Neutrophil (primary cell): Measurements from ENCODE around the gene CABYR.

Experiments used
- H3K27ac ChIP-seq: fragments of 200-600 bp; sonication (generic); 2 replicates; pipeline ENCODE4 v1.5.1; 2016; ENCODE audit warnings: mild to moderate bottlenecking, moderate library complexity
- H3K27me3 ChIP-seq: fragments of 200-600 bp; sonication (generic); 2 replicates; pipeline ENCODE4 v1.6.0; 2016; ENCODE audit warnings: mild to moderate bottlenecking
- H3K36me3 ChIP-seq: fragments of 200-600 bp; sonication (generic); 2 replicates; pipeline ENCODE4 v1.5.1; 2017
- H3K4me1 ChIP-seq, 2 experiments: fragments of 200-600 bp in 1 of 2; sonication (generic) in 1 of 2; 1 replicate in 1 of 2; 2 replicates in 1 of 2; pipeline versions ENCODE4 v1.5.1 to v1.6.1; 2013 to 2016; ENCODE audit warnings: low read depth in 1 of 2, low read length in 1 of 2, mild to moderate bottlenecking in 1 of 2, moderate library complexity in 1 of 2; ENCODE audit not compliant: control insufficient read depth in 1 of 2, insufficient read depth in 1 of 2
- H3K4me3 ChIP-seq, 2 experiments: fragments of 200-600 bp in 1 of 2; sonication (generic) in 1 of 2; 1 replicate in 1 of 2; 2 replicates in 1 of 2; pipeline ENCODE4 v1.5.1; 2013 to 2016; ENCODE audit warnings: low read depth in 1 of 2, low read length in 1 of 2, mild to moderate bottlenecking in 1 of 2, moderate library complexity in 1 of 2
- H3K9me3 ChIP-seq: fragments of 200-600 bp; sonication (generic); 2 replicates; pipeline ENCODE4 v1.5.1; 2016
- CTCF ChIP-seq: fragments of 200-600 bp; sonication (generic); IDR thresholded peaks from 2 replicates; pipeline ENCODE4 v1.5.1; 2016; ENCODE audit warnings: antibody characterized with exemption

Gene CABYR

GRCh38 chr18:24095976-24096375 is 42.9 kb upstream of the CABYR start:
- Histone ChIP-seq H3K9me3 (no peaks in the 10 kb centered on the region), H3K27ac (no peak overlapping the region), H3K36me3 (no peaks in the 10 kb centered on the region), H3K27me3 (no peaks in the 10 kb centered on the region), H3K4me3 (no peak overlapping the region), H3K4me1 (no peaks in the 10 kb centered on the region)
- TF ChIP-seq CTCF = no peak

- Histone ChIP-seq H3K36me3 (peaks cover 9% of the 10 kb centered on the region), H3K4me1 (peaks cover 10 to 11% of the 10 kb centered on the region in 2 experiments), H3K27ac (no peak overlapping the region), H3K9me3 (no peaks in the 10 kb centered on the region), H3K27me3 (no peaks in the 10 kb centered on the region), H3K4me3 (no peak overlapping the region)
- no peak for TF ChIP-seq CTCF
These were observed 35.4 kb upstream of the CABYR start for GRCh38 chr18:24103320-24104021.

GRCh38 chr18:24104486-24104885 is 34.4 kb upstream of the CABYR start:
- peaks cover 13% of the 10 kb centered on the region for H3K36me3 ChIP-seq
- H3K9me3 ChIP-seq = no peaks in the 10 kb centered on the region
- H3K4me3 ChIP-seq = no peak overlapping the region
- TF ChIP-seq CTCF = no peak
- no peaks in the 10 kb centered on the region for H3K27me3 ChIP-seq
- H3K4me1 ChIP-seq = peaks cover 10 to 11% of the 10 kb centered on the region in 2 experiments
- no peak overlapping the region for H3K27ac ChIP-seq

- Histone ChIP-seq H3K4me3 (no peak overlapping the region), H3K36me3 (peaks cover 23% of the 10 kb centered on the region), H3K27me3 (no peaks in the 10 kb centered on the region), H3K9me3 (no peaks in the 10 kb centered on the region), H3K27ac (no peak overlapping the region), H3K4me1 (no peaks in the 10 kb centered on the region)
- TF ChIP-seq CTCF = no peak
These were observed 30.2 kb upstream of the CABYR start for GRCh38 chr18:24108641-24109040.

GRCh38 chr18:24111936-24112335 is 26.9 kb upstream of the CABYR start:
- Histone ChIP-seq H3K27ac (no peak overlapping the region), H3K27me3 (no peaks in the 10 kb centered on the region), H3K4me3 (no peak overlapping the region), H3K36me3 (peaks cover 20% of the 10 kb centered on the region), H3K4me1 (peaks cover 12 to 14% of the 10 kb centered on the region in 2 experiments), H3K9me3 (no peaks in the 10 kb centered on the region)
- no peak for TF ChIP-seq CTCF
